DMS 273 (cell line): ENCODE data around the gene ZFPM1.

Source experiments
- DNase-seq: peaks from one replicate; lab custom pipeline; 2025; ENCODE audit not compliant: unreplicated experiment; lab: John Stamatoyannopoulos, UW

ZFPM1 gene

GRCh38 chr16:88524973-88525662, 72.0 kb downstream of the ZFPM1 start:
- no peak for DNase-seq

GRCh38 chr16:88525663-88525990, 72.5 kb downstream of the ZFPM1 start:
- no peak for DNase-seq

DNA sequence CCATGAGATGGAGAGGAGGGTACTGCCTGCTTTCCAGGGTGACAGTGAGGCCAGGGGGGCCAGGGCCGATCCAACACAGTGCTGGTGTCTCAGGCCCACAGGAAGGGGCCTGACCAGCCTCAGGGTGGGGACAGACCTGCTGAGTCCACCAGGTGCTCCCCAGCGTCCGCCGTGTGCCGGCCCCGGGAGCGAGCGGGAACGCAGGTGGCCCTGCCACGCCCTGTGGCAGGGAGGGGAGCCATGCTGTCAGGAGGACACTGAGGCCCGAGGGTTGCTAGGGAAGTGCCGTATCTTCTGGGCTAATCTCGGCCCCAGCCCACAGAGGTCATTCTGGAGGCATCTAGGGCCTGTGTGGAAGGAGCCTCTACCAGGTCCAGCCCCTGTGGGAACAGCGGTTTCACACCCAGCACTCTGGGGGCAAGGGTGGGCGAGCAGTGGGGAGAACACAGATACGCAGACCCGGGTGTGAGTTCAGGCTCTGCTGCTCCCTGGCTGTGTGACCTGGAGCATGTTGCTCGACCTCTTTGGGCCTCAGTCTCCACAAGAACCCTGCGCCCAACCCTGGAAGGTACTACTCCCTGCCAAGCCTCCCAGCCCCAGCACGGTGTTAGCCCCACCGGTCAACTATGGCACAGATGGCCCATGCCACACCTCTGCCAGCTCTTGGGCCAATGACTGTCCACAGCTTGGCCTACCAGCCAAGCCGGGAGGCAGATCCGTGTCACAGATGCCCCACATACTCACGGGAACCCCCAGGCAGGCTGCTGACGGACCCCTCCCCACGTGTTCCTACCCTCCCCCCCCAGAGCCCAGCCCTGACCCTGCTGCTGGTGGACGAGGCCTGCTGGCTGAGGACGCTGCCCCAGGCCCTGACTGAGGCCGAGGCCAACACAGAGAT, 73.2 kb downstream of the ZFPM1 start:
- no peak for DNase-seq

GRCh38 chr16:88526906-88527185, 73.8 kb downstream of the ZFPM1 start:
- DNase-seq: no peak

- peak; percentile 82 for DNase-seq
Measured at GRCh38 chr16:88527186-88527936, 74.3 kb downstream of the ZFPM1 start.

DNA sequence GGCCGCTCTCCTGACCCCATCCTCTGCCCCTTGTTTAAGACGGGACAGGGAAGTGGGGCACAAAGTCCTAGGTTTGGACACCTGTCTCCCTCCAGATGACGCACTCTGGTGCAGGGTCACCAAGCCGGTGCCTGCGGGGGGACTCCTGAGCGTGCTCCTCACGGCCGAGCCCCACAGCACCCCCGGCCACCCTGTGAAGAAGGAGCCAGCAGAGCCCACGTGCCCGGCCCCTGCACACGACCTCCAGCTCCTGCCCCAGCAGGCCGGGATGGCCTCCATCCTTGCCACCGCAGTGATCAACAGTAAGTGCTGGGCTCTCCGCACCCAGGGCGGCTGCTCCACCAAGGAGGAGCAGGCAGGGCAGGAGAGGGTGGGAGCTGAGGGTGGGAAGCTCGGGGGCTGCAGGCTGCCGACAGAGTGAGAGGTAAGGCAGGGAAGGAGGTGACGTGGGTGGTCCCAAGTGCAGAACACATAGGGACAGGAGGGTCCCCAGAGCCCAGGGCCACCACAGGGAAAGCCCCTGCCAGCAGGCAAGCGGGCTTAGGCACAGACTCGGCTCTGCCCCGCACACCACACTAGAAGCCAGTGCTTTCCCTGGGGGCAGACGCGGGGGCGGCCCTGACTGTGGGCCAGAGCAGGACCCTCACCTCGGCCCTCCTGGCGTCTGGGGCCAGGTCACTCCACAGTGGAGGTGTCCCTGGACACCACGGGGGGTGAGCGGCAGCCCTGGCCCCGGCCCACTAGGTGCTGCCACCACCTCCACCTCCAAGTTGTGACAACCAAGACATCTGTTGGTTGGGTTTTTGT, 75.1 kb downstream of the ZFPM1 start:
- no peak for DNase-seq

- no peak for DNase-seq
Measured at GRCh38 chr16:88528902-88529318, 75.8 kb downstream of the ZFPM1 start.

DNA sequence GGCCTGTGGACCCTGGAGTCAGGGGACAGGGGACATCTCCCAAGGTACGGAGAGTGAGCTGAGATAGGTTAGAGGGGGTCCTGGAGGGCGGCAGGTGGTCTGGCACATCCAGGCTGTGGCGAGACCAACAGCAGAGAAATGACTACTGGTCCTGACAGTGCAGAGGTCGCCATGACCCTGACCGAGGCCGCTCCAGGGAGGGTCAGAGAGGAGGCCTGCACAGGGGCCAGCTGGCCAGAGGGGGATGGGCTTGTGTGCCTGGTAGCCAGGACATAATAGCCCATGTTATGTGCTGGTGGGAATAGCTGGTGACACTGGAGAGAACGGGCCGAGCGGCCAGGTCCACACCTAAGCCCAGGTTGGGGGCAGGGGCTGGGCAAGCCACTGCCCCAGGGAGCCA, 76.5 kb downstream of the ZFPM1 start:
- DNase-seq: no peak

DNA sequence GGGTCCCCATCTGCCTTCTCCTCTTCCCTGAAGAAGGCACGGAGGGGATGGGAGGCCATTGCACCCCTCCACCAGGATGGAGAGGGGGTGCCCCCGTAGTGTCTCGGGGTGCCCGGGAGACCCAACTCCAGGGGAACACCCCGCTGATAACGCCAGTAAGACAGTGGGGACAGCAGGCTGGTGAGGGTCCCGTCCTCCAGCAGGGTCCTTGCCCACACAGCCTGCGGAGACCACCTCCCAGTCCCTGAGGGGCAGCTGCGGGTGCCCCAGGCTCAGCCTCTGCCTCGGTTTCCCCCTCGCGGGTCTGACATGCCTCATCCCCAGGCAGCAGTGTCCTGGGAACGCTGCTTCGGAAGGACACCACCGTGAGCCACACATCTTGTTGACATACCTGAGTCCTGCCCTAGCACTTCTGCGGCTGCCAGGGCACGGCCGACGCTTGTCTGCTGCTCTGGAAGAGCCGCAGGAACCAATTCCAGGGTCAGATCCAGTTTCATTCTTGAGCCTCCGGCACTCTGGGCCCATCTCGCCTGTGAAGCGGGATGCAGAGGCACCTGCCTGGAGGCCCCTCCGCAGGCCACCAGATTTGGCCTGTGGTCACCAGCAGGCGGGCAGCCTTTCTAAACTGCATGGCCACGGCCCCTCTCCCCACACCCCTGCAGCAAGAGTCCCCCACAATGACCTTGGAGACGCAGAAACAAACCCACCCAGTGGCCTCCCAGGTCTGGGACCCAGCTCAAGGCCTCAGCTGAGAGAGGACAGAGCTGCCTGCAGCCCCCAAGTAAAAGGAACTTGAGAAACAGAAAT, 77.2 kb downstream of the ZFPM1 start:
- DNase-seq: no peak

- peak; percentile 42 for DNase-seq
Measured at GRCh38 chr16:88530858-88531203, 77.8 kb downstream of the ZFPM1 start.

DNA sequence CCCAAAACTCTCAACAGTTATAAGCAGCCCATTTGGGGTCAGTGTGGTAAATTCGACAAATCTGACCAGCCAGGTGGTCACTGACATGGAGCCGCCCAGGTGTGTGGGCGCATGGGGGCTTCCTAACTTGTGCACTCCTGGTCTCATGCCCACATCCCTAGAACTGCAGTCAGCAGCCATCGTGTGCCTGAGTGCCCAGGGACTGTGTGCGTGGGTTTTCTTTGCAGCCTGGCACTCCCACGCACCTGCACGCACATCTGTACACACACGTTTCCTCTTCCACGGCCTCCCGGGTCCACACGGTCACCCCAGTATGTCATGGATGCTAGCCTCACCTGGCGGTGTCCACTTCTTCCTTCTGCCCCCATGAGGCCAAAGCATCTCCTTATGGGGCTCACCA, 78.3 kb downstream of the ZFPM1 start:
- no peak for DNase-seq

- DNase-seq: no peak
Measured at GRCh38 chr16:88531931-88532433, 78.9 kb downstream of the ZFPM1 start.

GRCh38 chr16:88532434-88533241, 79.6 kb downstream of the ZFPM1 start:
- no peak for DNase-seq

- DNase-seq: peak; percentile 61
Measured at GRCh38 chr16:88533381-88533917, 80.4 kb downstream of the ZFPM1 start.

DNA sequence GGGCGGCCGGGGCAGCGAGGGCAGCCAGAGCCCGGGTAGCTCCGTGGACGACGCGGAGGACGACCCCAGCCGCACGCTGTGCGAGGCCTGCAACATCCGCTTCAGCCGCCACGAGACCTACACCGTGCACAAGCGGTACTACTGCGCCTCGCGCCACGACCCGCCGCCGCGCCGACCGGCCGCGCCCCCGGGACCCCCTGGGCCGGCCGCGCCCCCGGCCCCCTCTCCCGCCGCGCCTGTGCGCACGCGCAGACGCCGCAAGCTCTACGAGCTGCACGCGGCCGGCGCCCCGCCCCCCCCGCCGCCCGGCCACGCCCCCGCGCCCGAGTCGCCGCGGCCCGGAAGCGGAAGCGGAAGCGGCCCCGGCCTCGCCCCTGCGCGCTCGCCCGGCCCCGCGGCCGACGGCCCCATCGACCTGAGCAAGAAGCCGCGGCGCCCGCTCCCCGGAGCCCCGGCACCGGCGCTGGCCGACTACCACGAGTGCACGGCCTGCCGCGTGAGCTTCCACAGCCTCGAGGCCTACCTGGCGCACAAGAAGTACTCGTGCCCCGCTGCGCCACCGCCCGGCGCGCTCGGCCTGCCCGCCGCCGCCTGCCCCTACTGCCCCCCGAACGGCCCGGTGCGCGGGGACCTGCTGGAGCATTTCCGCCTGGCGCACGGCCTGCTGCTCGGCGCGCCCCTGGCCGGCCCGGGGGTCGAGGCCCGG, 81.0 kb downstream of the ZFPM1 start:
- DNase-seq: peak; percentile 91

DNA sequence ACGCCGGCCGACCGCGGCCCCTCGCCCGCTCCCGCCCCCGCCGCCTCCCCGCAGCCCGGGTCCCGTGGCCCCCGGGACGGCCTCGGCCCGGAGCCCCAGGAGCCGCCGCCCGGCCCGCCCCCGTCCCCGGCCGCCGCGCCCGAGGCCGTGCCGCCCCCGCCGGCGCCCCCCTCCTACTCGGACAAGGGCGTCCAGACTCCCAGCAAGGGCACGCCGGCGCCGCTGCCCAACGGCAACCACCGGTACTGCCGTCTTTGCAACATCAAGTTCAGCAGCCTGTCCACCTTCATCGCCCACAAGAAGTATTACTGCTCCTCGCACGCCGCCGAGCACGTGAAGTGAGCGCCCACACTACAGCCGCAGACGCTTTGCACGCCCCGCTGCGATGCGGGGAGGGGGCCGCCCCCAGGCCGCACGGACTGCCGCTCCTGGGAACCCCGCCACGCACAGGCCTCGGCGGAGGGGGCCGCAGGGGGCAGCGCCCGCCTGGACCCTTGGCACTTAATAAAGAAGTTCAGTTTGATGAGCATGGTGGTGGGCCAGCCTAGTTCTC, 81.6 kb downstream of the ZFPM1 start:
- DNase-seq: peak; percentile 55

DNA sequence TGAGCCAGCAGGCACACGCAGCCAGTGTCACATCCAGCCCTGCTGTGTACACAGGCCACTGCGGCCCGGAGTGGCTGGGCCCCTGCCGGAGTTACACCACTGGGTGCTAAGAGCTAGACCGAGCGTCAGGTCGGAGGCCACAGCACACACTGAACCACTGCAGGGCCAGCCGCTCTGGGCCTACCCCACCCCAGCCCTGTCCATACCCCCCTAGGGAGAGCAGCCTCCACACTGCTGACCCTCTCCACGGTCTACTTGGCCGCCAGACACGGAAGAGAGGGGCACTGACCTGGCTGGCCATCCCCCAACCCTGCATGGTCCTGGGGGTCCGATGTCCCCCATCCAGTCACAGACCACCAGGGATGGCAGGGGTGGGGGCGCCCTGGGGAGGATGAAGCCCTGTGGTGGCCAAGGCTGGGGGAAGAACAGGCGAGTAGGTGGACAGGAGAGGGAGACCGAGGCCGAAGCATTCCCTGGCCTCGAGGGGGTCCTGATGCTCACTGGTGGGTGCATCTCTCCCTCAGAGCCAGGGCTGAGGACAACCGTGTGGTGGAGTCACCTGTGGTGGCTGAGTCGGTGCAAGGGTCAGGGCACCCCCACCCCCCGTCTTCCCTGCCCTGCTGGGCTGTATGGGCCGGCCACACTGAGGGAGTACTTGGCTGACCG, 82.2 kb downstream of the ZFPM1 start:
- no peak for DNase-seq

GRCh38 chr16:88535857-88536222, 82.8 kb downstream of the ZFPM1 start:
- no peak for DNase-seq
